ENCODE data around the gene CACNA1I. TPM values are rescaled to one million over a fixed set of nuclear protein-coding genes. Genes with fewer than 3 reads are reported as not detected.

The CACNA1I gene
- total RNA-seq, 1 donor from 2014 or later, result 0.06 TPM

GRCh38 chr22:39641660-39642310 lies 71.2 kb downstream of the CACNA1I start:
- no peak overlapping the region for H3K4me3 ChIP-seq (ENCODE audit: low read depth, low read length)
- TF ChIP-seq CTCF (conservative IDR thresholded peaks at IDR 0.05; ENCODE audit: low read depth, low read length), result no peak
- no peak for DNase-seq (ENCODE audit: low read depth)

DNA sequence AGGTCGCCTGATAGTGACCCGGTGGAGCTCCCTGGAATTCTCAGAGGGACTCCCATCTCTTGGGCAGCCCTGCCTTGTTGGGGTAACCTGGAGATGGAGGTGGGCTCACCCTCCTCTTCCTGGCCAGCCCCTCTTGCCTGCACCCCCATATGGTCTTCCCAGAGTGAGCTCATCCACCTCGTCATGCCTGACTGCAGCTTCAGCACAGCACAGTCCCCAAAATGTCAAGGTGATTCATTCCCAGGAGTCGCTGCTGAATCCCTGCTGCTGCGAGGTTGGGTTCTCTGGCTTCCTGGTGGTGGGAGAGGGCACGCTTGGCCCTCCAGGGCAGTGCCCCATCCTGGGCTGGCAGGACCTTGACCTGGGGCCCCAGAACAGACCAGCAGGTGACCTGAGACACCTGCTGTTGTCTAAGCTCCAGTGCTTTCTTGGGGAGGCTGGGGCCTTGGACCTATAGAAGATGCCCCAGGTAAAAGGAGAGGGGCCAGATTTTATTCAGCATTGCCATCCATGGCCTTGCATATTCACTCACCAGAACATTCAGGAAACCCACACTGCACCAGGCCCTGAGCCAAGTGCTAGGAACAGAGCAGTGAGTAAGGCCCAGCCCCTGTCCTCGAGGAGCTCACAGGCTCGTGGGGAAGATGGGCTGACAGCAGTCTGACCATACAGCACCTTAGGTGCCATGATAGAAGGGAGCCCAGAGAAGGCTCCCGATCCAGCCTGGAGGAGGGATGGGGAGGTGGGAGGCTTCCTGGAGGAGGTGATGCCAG lies 72.9 kb downstream of the CACNA1I start:
- TF ChIP-seq CTCF (conservative IDR thresholded peaks at IDR 0.05; ENCODE audit: low read depth, low read length), result no peak
- no peak for DNase-seq (ENCODE audit: low read depth)
- H3K4me3 ChIP-seq (ENCODE audit: low read depth, low read length), result no peak overlapping the region

GRCh38 chr22:39645532-39645931 lies 75.0 kb downstream of the CACNA1I start:
- DNase-seq (ENCODE audit: low read depth), result no peak
- H3K4me3 ChIP-seq (ENCODE audit: low read depth, low read length), result no peak overlapping the region
- TF ChIP-seq CTCF (conservative IDR thresholded peaks at IDR 0.05; ENCODE audit: low read depth, low read length), result no peak

DNA sequence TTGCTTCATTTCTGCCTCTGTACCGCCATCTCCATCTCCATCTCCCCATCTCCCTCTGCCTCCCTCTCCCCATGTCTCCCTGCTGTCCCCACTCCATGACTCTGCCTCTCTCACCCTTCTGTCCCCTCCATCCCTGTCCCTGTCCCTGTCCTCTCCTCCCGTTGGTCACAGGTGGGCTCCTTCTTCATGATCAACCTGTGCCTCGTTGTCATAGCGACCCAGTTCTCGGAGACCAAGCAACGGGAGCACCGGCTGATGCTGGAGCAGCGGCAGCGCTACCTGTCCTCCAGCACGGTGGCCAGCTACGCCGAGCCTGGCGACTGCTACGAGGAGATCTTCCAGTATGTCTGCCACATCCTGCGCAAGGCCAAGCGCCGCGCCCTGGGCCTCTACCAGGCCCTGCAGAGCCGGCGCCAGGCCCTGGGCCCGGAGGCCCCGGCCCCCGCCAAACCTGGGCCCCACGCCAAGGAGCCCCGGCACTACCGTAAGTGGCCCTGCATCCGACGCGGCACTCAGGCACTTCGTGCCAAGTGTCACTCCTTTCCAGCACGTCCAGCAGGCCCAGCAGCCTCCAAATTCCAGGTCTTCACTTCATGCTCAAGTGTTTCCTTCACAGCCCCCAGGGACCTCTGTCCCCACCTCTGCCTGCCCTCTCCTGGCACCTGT lies 76.0 kb downstream of the CACNA1I start:
- no peak for TF ChIP-seq CTCF (conservative IDR thresholded peaks at IDR 0.05; ENCODE audit: low read depth, low read length)
- DNase-seq (ENCODE audit: low read depth), result no peak
- H3K4me3 ChIP-seq (ENCODE audit: low read depth, low read length), result no peak overlapping the region

DNA sequence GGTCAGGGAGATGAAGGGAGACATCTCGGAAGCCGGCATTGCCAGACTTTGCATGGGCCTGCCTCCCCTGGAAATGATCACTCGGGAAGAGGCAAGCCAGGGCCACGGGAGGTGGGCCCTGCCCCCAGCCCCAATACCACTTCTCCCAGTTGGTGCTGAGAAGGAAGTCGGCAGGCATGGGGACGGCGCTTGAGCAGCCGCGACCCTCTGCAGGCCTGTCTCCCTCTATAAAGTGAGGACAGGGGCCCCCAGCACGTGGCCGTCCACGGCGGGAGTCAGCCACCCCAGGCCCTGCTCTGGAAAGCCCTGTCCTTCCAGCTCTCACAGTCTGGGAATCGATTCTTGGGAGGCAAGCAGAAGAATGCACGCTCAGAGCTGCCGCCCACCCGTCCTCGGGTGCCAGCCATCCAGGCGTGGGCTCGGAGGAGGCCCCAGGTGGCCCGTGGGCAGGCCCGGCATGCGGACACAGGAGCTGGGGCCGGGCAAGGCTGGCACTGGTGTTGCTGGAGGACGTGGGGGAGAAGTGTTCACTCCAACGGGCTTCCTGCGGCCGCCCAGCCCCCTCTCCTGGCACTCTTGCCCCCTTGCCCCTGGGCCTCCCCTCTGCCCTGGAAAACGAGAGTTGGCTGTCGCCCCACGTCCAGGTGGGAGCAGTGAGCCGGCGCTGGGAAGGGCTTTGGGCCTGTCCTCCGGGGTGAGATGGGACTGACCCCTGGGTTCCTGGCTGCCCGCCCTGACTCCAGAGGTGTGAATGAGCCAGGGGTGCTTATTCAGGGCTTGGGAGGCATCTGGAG lies 77.5 kb downstream of the CACNA1I start:
- DNase-seq (ENCODE audit: low read depth), result no peak
- no peak overlapping the region for H3K4me3 ChIP-seq (ENCODE audit: low read depth, low read length)
- no peak for TF ChIP-seq CTCF (conservative IDR thresholded peaks at IDR 0.05; ENCODE audit: low read depth, low read length)

GRCh38 chr22:39648630-39648950 lies 78.0 kb downstream of the CACNA1I start:
- DNase-seq (ENCODE audit: low read depth), result no peak
- TF ChIP-seq CTCF (conservative IDR thresholded peaks at IDR 0.05; ENCODE audit: low read depth, low read length), result no peak
- H3K4me3 ChIP-seq (ENCODE audit: low read depth, low read length), result no peak overlapping the region
